GM23248 (cell line): ENCODE results near the gene SETSIP.

ENCODE experiments used
- EZH2 ChIP-seq: fragments of 200-600 bp; sonication (generic); IDR thresholded peaks from 2 replicates; pipeline ENCODE4 v1.6.1; 2018; ENCODE audit warnings: antibody characterized with exemption, mild to moderate bottlenecking; ENCODE audit not compliant: insufficient read depth, poor library complexity, severe bottlenecking
- EZH2phosphoT487 ChIP-seq: fragments of 200-600 bp; sonication (generic); IDR thresholded peaks from 2 replicates; pipeline ENCODE4 v1.6.1; 2018; ENCODE audit warnings: antibody characterized with exemption, moderate library complexity, mild to moderate bottlenecking, low read depth; ENCODE audit not compliant: insufficient read depth

DNA sequence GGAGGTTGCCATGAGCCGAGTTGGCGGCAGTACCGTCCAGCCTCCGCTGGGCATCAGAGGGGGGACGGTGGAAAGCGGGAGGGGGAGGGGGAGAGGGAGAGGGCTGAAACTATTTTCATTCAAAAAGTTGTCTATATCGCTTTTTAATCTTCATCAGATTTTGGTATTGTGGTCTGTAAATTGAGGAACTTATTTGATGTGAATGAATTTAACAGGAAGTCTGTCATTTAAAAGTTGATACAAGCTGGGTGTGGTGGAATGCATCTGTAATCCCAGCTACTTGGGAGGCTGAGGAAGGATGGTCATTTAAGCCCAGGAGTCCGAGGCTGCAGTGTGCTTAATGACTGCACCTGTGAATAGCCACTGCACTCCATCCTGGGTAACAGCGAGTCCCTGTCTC is 48.4 kb downstream of the SETSIP start:
- no peak for TF ChIP-seq EZH2phosphoT487
- TF ChIP-seq EZH2 = no peak
